ENCODE results near the gene CMTR2. TPM values are rescaled to one million over a fixed set of nuclear protein-coding genes. Genes with fewer than 3 reads are reported as not detected.

The CMTR2 gene
- total RNA-seq, 4 donors from 2014 or later: 18.2 to 50.6 (median 37.0) TPM

- H3K27me3 ChIP-seq: no peaks in the 10 kb centered on the region
- no peak overlapping the region for H3K4me3 ChIP-seq
- H3K4me1 ChIP-seq: no peaks in the 10 kb centered on the region
- H3K9me3 ChIP-seq: no peaks in the 10 kb centered on the region
- TF ChIP-seq POLR2A (IDR thresholded peaks at IDR 0.05) (no peak), CTCF (IDR thresholded peaks at IDR 0.05) (no peak)
- H3K27ac ChIP-seq: no peak overlapping the region
- H3K36me3 ChIP-seq: no peaks in the 10 kb centered on the region
- no peak for DNase-seq
These were observed 12.4 kb downstream of the CMTR2 start for GRCh38 chr16:71276589-71277334.

GRCh38 chr16:71273384-71273783 lies 15.8 kb downstream of the CMTR2 start:
- no peaks in the 10 kb centered on the region for H3K36me3 ChIP-seq
- no peak for TF ChIP-seq CTCF (IDR thresholded peaks at IDR 0.05)
- no peak for TF ChIP-seq POLR2A (IDR thresholded peaks at IDR 0.05)
- H3K27me3 ChIP-seq: no peaks in the 10 kb centered on the region
- H3K4me3 ChIP-seq: no peak overlapping the region
- no peak overlapping the region for H3K27ac ChIP-seq
- no peaks in the 10 kb centered on the region for H3K4me1 ChIP-seq
- DNase-seq: no peak
- no peaks in the 10 kb centered on the region for H3K9me3 ChIP-seq

GRCh38 chr16:71264299-71264698 lies 24.9 kb downstream of the CMTR2 start:
- H3K4me3 ChIP-seq: no peak overlapping the region
- H3K4me1 ChIP-seq: no peaks in the 10 kb centered on the region
- no peak overlapping the region for H3K27ac ChIP-seq
- TF ChIP-seq CTCF (IDR thresholded peaks at IDR 0.05) (no peak), POLR2A (IDR thresholded peaks at IDR 0.05) (no peak)
- no peak for DNase-seq
- no peaks in the 10 kb centered on the region for H3K9me3 ChIP-seq
- H3K36me3 ChIP-seq: no peaks in the 10 kb centered on the region
- no peaks in the 10 kb centered on the region for H3K27me3 ChIP-seq

GRCh38 chr16:71263582-71263981 lies 25.6 kb downstream of the CMTR2 start:
- no peaks in the 10 kb centered on the region for H3K4me1 ChIP-seq
- no peak overlapping the region for H3K27ac ChIP-seq
- H3K9me3 ChIP-seq: no peaks in the 10 kb centered on the region
- DNase-seq: no peak
- no peaks in the 10 kb centered on the region for H3K36me3 ChIP-seq
- no peaks in the 10 kb centered on the region for H3K27me3 ChIP-seq
- no peak overlapping the region for H3K4me3 ChIP-seq
- TF ChIP-seq CTCF (IDR thresholded peaks at IDR 0.05): no peak
- no peak for TF ChIP-seq POLR2A (IDR thresholded peaks at IDR 0.05)

- Histone ChIP-seq H3K4me1 (no peaks in the 10 kb centered on the region), H3K27me3 (no peaks in the 10 kb centered on the region), H3K9me3 (no peaks in the 10 kb centered on the region), H3K27ac (no peak overlapping the region), H3K4me3 (no peak overlapping the region), H3K36me3 (no peaks in the 10 kb centered on the region)
- no peak for TF ChIP-seq CTCF (IDR thresholded peaks at IDR 0.05)
- no peak for TF ChIP-seq POLR2A (IDR thresholded peaks at IDR 0.05)
- no peak for DNase-seq
These were observed 26.8 kb downstream of the CMTR2 start for GRCh38 chr16:71262391-71262790.

Data from Peyer's patch (tissue), 4 donors.